NCI-H2171 treated with DMSO at 0.1 percent for 48 hours (cell line): ENCODE results near the gene TMEM94.
"Not testable (repeated sequence)": the region's sequence is repeated elsewhere in the genome, so short reads cannot be mapped to it uniquely, and the experiment has no call there.

Experiments used
- DNase-seq: peaks from one replicate; lab custom pipeline; 2025; lab: John Stamatoyannopoulos, UW

TMEM94 gene

GRCh38 chr17:75445896-75446295, 10.5 kb upstream of the TMEM94 start:
- not testable (repeated sequence) for DNase-seq

- no peak for DNase-seq
Measured at GRCh38 chr17:75447951-75448856, 8.2 kb upstream of the TMEM94 start.

GRCh38 chr17:75450270-75450669, 6.2 kb upstream of the TMEM94 start:
- no peak for DNase-seq

- DNase-seq, result no peak
Measured at GRCh38 chr17:75454193-75454592, 2.2 kb upstream of the TMEM94 start.

GRCh38 chr17:75454672-75455071, 1.8 kb upstream of the TMEM94 start:
- DNase-seq, result not testable (repeated sequence)

GRCh38 chr17:75456039-75456416, 407 bp upstream of the TMEM94 start:
- DNase-seq, result no peak

- DNase-seq, result peak; percentile 69
Measured at GRCh38 chr17:75457047-75457654, 716 bp downstream of the TMEM94 start.

GRCh38 chr17:75459246-75459589, 2.8 kb downstream of the TMEM94 start:
- no peak for DNase-seq

GRCh38 chr17:75459590-75460267, 3.3 kb downstream of the TMEM94 start:
- DNase-seq, result no peak

GRCh38 chr17:75460295-75460694, 3.9 kb downstream of the TMEM94 start:
- no peak for DNase-seq

GRCh38 chr17:75463603-75464002, 7.2 kb downstream of the TMEM94 start:
- no peak for DNase-seq

- DNase-seq, result no peak
Measured at GRCh38 chr17:75465039-75465438, 8.6 kb downstream of the TMEM94 start.

GRCh38 chr17:75468291-75468754, 11.9 kb downstream of the TMEM94 start:
- DNase-seq, result peak; percentile 65

GRCh38 chr17:75468779-75469373, 12.4 kb downstream of the TMEM94 start:
- DNase-seq, result no peak

- DNase-seq, result no peak
Measured at GRCh38 chr17:75471207-75471606, 14.8 kb downstream of the TMEM94 start.

GRCh38 chr17:75472119-75472518, 15.7 kb downstream of the TMEM94 start:
- peak; percentile 33 for DNase-seq

GRCh38 chr17:75473246-75473645, 16.8 kb downstream of the TMEM94 start:
- no peak for DNase-seq

- no peak for DNase-seq
Measured at GRCh38 chr17:75474736-75475135, 18.3 kb downstream of the TMEM94 start.

GRCh38 chr17:75475144-75475835, 18.9 kb downstream of the TMEM94 start:
- DNase-seq, result no peak

GRCh38 chr17:75475851-75476250, 19.4 kb downstream of the TMEM94 start:
- DNase-seq, result no peak

- no peak for DNase-seq
Measured at GRCh38 chr17:75476271-75476671, 19.8 kb downstream of the TMEM94 start.
